ENCODE results near the gene OR13J1.

- TF ChIP-seq CTCF (IDR thresholded peaks at IDR 0.05) (no peak), POLR2A (IDR thresholded peaks at IDR 0.05) (no peak), POLR2AphosphoS5 (IDR thresholded peaks at IDR 0.05) (no peak)
Observed at GRCh38 chr9:35870351-35870923, at the start of gene OR13J1.

Data from suprapubic skin (tissue), 4 donors.